ENCODE results near the gene NAA60. TPM values are rescaled to one million over a fixed set of nuclear protein-coding genes. Genes with fewer than 3 reads are reported as not detected.
A peak's percentile ranks its signal among the peaks of the same experiment; 100 is the strongest.

NAA60 gene
- polyA plus RNA-seq, 1 of the 3 experiments (the other 2 are of a cell fraction): 17.2 TPM

DNA sequence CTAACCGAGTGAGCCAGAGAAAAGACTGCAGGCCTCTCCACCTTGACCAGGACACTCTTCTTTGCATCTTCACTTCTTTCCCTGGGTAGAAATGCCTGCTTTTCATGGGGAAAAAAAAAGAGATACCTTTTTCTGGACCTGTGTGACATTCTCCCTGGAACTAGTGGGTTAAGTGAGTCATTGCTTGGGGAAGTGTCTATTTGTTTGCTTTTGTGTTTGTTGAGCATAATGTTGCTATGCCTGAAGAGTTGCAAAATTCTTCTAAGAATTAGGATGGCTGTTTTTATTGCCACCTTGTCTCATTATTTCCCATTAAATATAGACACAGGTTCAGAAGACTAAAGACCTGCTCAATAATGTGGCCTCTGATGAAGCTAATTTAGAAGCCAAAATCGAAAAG lies 76.1 kb downstream of the NAA60 start:
- no peak overlapping the region for H3K9ac ChIP-seq
- CTCF ChIA-PET: interaction anchor here (0.8 kb wide), 1 partner anchor 18 kb away, joined by 3 read pairs; the partner anchor contains the start of gene CLUAP1
- DNase-seq: no peak

GRCh38 chr16:3520413-3520812 lies 76.9 kb downstream of the NAA60 start:
- peaks cover 39 to 62% of the 10 kb centered on the region in 2 experiments for H3K36me3 ChIP-seq (replicated peaks in 1 of 2; ENCODE audit: control insufficient read depth in 1 of 2, insufficient read depth in 2 of 2, low read length in 1 of 2)
- WGBS (ENCODE audit: low lambda C conversion rate): 63% methylated on average over 4 of the region's 4 CpGs
- H3K79me2 ChIP-seq (ENCODE audit: insufficient read depth): no peaks in the 10 kb centered on the region
- no peak overlapping the region for H2AFZ ChIP-seq (ENCODE audit: low read depth)
- H3K4me1 ChIP-seq (ENCODE audit: control insufficient read depth in 1 of 2, insufficient read depth in 2 of 2, low read depth in 1 of 2, low read length in 1 of 2): no peaks in the 10 kb centered on the region; a peak in 1 of 4 replicates
- H3K9me3 ChIP-seq: no peaks in the 10 kb centered on the region
- no peaks in the 10 kb centered on the region for H3K27me3 ChIP-seq (ENCODE audit: insufficient read depth)
- H3K4me3 ChIP-seq (ENCODE audit: low read depth in 2 of 2, low read length in 1 of 2): no peak overlapping the region
- no peaks in the 10 kb centered on the region for H3K9me2 ChIP-seq
- no peak overlapping the region for H3K4me2 ChIP-seq
- ChIA-PET POLR2A (no interaction called here), CTCF (no interaction called here)
- no peaks in the 10 kb centered on the region for H4K20me1 ChIP-seq (ENCODE audit: insufficient read depth)
- TF ChIP-seq MXI1 (IDR thresholded peaks at IDR 0.05; ENCODE audit: low read depth, low read length) (no peak), NRF1 (IDR thresholded peaks at IDR 0.05; ENCODE audit: low read depth, low read length) (no peak), CHD2 (IDR thresholded peaks at IDR 0.05; ENCODE audit: low read length, partially characterized antibody) (no peak), FOXM1 (IDR thresholded peaks at IDR 0.05; ENCODE audit: low read depth) (no peak), MEF2A (IDR thresholded peaks at IDR 0.05; ENCODE audit: borderline replicate concordance, low read depth) (no peak), TAF1 (IDR thresholded peaks at IDR 0.05; ENCODE audit: borderline replicate concordance, low read depth, low read length) (no peak), ELF1 (IDR thresholded peaks at IDR 0.05) (no peak), TCF12 (IDR thresholded peaks at IDR 0.05) (no peak), POLR2AphosphoS5 (IDR thresholded peaks at IDR 0.05; ENCODE audit: low read depth, low read length) (no peak), SMC3 (IDR thresholded peaks at IDR 0.05; ENCODE audit: low read depth, low read length) (no peak), RFX5 (IDR thresholded peaks at IDR 0.05; ENCODE audit: low read length) (no peak), IRF3 (IDR thresholded peaks at IDR 0.05; ENCODE audit: low read depth, low read length) (no peak), GATA2 (CRISPR knock-in tag; IDR thresholded peaks at IDR 0.05) (no peak), EP300 (IDR thresholded peaks at IDR 0.05; ENCODE audit: borderline replicate concordance in 1 of 2, low read depth in 1 of 2, low read length in 1 of 2) (no peak), RXRA (IDR thresholded peaks at IDR 0.05; ENCODE audit: borderline replicate concordance, low read depth) (no peak)
- TF ChIP-seq, protein P1, sequence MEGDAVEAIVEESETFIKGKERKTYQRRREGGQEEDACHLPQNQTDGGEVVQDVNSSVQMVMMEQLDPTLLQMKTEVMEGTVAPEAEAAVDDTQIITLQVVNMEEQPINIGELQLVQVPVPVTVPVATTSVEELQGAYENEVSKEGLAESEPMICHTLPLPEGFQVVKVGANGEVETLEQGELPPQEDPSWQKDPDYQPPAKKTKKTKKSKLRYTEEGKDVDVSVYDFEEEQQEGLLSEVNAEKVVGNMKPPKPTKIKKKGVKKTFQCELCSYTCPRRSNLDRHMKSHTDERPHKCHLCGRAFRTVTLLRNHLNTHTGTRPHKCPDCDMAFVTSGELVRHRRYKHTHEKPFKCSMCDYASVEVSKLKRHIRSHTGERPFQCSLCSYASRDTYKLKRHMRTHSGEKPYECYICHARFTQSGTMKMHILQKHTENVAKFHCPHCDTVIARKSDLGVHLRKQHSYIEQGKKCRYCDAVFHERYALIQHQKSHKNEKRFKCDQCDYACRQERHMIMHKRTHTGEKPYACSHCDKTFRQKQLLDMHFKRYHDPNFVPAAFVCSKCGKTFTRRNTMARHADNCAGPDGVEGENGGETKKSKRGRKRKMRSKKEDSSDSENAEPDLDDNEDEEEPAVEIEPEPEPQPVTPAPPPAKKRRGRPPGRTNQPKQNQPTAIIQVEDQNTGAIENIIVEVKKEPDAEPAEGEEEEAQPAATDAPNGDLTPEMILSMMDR (IDR thresholded peaks at IDR 0.05): no peak
- TF ChIP-seq, protein P2, sequence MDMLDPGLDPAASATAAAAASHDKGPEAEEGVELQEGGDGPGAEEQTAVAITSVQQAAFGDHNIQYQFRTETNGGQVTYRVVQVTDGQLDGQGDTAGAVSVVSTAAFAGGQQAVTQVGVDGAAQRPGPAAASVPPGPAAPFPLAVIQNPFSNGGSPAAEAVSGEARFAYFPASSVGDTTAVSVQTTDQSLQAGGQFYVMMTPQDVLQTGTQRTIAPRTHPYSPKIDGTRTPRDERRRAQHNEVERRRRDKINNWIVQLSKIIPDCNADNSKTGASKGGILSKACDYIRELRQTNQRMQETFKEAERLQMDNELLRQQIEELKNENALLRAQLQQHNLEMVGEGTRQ (IDR thresholded peaks at IDR 0.05; ENCODE audit: borderline replicate concordance, low read depth, low read length): no peak
- H3K9ac ChIP-seq: no peak overlapping the region
- H3K27ac ChIP-seq (ENCODE audit: low read depth in 2 of 2, low read length in 1 of 2): peak overlapping the region in 1 of 2 experiments; percentile 18; a peak in 1 of 4 replicates
- H3F3A ChIP-seq (replicated peaks; ENCODE audit: insufficient read depth): peaks cover 3% of the 10 kb centered on the region
- no peak for DNase-seq

More for the DNA sequence above, 76.1 kb downstream of the NAA60 start:
- H4K20me1 ChIP-seq (ENCODE audit: insufficient read depth): no peaks in the 10 kb centered on the region
- H3K4me1 ChIP-seq (ENCODE audit: control insufficient read depth in 1 of 2, insufficient read depth in 2 of 2, low read depth in 1 of 2, low read length in 1 of 2): no peaks in the 10 kb centered on the region; a peak in 1 of 4 replicates
- no peaks in the 10 kb centered on the region for H3K27me3 ChIP-seq (ENCODE audit: insufficient read depth)
- H3K79me2 ChIP-seq (ENCODE audit: insufficient read depth): no peaks in the 10 kb centered on the region
- peaks cover 3% of the 10 kb centered on the region for H3F3A ChIP-seq (replicated peaks; ENCODE audit: insufficient read depth)
- POLR2A ChIA-PET: no interaction called here
- no peaks in the 10 kb centered on the region for H3K9me2 ChIP-seq
- H3K4me3 ChIP-seq (ENCODE audit: low read depth in 2 of 2, low read length in 1 of 2): no peak overlapping the region
- H3K9me3 ChIP-seq: no peaks in the 10 kb centered on the region
- peaks cover 38 to 62% of the 10 kb centered on the region in 2 experiments for H3K36me3 ChIP-seq (replicated peaks in 1 of 2; ENCODE audit: control insufficient read depth in 1 of 2, insufficient read depth in 2 of 2, low read length in 1 of 2)
- WGBS (ENCODE audit: low lambda C conversion rate): 98% methylated on average over 2 of the region's 2 CpGs
- no peak overlapping the region for H3K27ac ChIP-seq (ENCODE audit: low read depth in 2 of 2, low read length in 1 of 2)
- no peak overlapping the region for H2AFZ ChIP-seq (ENCODE audit: low read depth)
- no peak overlapping the region for H3K4me2 ChIP-seq
- TF ChIP-seq TAF1 (IDR thresholded peaks at IDR 0.05; ENCODE audit: borderline replicate concordance, low read depth, low read length): no peak
- TF ChIP-seq MEF2A (IDR thresholded peaks at IDR 0.05; ENCODE audit: borderline replicate concordance, low read depth): no peak
- TF ChIP-seq EP300 (IDR thresholded peaks at IDR 0.05; ENCODE audit: borderline replicate concordance in 1 of 2, low read depth in 1 of 2, low read length in 1 of 2): no peak
